Mononuclear cell (primary cell): Measurements from ENCODE around the gene FBXL16. TPM values are rescaled to one million over a fixed set of nuclear protein-coding genes. Genes with fewer than 3 reads are reported as not detected.
"Not testable (repeated sequence)": the region's sequence is repeated elsewhere in the genome, so short reads cannot be mapped to it uniquely, and the experiment has no call there.

ENCODE experiments used
- H3K27me3 ChIP-seq: 2 replicates; pipeline ENCODE4 v1.6.0; 2011; ENCODE audit warnings: low read length, control low read depth; ENCODE audit not compliant: insufficient read depth
- H3K4me1 ChIP-seq: 2 replicates; pipeline ENCODE4 v1.5.1; 2011; ENCODE audit warnings: mild to moderate bottlenecking, low read length, control low read depth; ENCODE audit not compliant: insufficient read depth
- H3K4me3 ChIP-seq: 2 replicates; pipeline ENCODE4 v1.5.1; 2011; ENCODE audit warnings: mild to moderate bottlenecking, low read length, moderate library complexity
- H3K9me3 ChIP-seq: 2 replicates; pipeline ENCODE4 v1.5.1; 2011; ENCODE audit warnings: low read depth, mild to moderate bottlenecking, control low read depth, low read length
- total RNA-seq: library from RNA; depleted of rRNA; stranded (reverse); fragments of >200 nt; gene quantifications from one replicate; pipeline ENCODE4 v1.2.3, GENCODE V29; 2012

The FBXL16 gene
- total RNA-seq = 1.7 TPM

- no peak within 1 kb of the TSS for H3K4me3 ChIP-seq
- H3K27me3 ChIP-seq = peaks cover 40% of the 10 kb centered on the region
- H3K9me3 ChIP-seq = no peaks in the 10 kb centered on the region
- no peaks in the 10 kb centered on the region for H3K4me1 ChIP-seq
Measured at GRCh38 chr16:705431-706188, at the start of gene FBXL16. FBXL16 (minus strand) TSS chr16:705801; CDS start chr16:697405, 8,396 bp downstream.

DNA sequence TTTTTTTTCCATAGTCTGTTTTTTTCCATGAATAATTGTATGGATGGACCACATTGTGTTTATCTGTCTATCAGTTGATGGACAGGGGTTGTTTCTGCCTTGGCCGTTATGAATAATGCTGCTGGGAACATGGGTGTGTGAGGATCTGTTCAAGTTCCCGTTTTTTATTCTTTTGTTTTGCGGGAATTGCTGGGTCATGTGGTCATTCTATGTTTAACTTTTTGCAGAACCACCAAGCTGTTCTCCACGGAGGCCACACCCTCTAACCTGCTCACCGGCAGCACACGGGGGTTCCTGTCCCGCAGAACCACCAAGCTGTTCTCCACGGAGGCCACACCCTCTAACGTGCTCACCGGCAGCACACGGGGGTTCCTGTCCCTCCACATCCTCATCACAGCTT is 49.1 kb upstream of the FBXL16 start:
- peaks cover 30% of the 10 kb centered on the region for H3K4me1 ChIP-seq
- no peaks in the 10 kb centered on the region for H3K27me3 ChIP-seq
- H3K4me3 ChIP-seq = no peak overlapping the region
- H3K9me3 ChIP-seq = no peaks in the 10 kb centered on the region

DNA sequence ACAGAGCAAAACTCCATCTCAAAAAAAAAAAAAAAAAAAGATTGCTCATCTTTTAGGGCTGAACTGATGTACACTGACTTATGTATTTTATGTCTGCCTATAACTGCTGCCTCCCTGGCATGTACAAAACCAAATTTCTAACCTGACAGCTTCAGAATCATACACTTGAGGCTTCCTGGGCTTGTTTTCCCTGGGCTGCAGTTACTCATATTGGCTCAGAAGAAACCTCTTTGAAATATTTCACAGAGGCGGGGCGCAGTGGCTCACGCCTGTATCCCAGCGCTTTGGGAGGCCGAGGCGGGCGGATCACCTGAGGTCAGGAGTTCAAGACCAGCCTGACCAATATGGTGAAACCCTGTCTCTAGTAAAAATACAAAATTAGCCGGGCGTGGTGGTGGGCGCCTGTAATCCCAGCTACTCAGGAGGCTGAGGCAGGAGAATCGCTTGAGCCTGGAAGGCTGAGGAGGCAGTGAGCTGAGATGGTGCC is 48.6 kb upstream of the FBXL16 start:
- not testable (repeated sequence) for H3K27me3 ChIP-seq

DNA sequence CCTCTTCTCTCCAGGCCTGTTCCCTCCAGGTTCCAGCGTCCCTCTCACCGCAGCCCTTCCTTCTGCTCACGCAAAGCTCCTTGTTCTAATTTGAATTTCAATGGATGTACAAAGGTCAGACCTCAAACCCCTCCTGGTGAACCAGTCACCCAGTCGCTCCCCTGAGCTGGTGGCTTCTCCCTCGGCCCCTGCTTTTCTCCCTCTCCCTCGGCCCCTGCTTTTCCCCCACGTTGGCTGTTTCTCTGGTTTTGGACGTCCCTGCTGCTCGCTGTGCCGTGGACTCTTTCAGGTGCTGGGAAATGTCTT is 46.4 kb upstream of the FBXL16 start:
- Histone ChIP-seq H3K4me3 (no peak overlapping the region), H3K27me3 (no peaks in the 10 kb centered on the region), H3K4me1 (peaks cover 22% of the 10 kb centered on the region), H3K9me3 (no peaks in the 10 kb centered on the region)

More for the DNA sequence above, 48.6 kb upstream of the FBXL16 start:
- not testable (repeated sequence) for H3K9me3 ChIP-seq, H3K4me3 ChIP-seq
- peaks cover 30% of the 10 kb centered on the region for H3K4me1 ChIP-seq

DNA sequence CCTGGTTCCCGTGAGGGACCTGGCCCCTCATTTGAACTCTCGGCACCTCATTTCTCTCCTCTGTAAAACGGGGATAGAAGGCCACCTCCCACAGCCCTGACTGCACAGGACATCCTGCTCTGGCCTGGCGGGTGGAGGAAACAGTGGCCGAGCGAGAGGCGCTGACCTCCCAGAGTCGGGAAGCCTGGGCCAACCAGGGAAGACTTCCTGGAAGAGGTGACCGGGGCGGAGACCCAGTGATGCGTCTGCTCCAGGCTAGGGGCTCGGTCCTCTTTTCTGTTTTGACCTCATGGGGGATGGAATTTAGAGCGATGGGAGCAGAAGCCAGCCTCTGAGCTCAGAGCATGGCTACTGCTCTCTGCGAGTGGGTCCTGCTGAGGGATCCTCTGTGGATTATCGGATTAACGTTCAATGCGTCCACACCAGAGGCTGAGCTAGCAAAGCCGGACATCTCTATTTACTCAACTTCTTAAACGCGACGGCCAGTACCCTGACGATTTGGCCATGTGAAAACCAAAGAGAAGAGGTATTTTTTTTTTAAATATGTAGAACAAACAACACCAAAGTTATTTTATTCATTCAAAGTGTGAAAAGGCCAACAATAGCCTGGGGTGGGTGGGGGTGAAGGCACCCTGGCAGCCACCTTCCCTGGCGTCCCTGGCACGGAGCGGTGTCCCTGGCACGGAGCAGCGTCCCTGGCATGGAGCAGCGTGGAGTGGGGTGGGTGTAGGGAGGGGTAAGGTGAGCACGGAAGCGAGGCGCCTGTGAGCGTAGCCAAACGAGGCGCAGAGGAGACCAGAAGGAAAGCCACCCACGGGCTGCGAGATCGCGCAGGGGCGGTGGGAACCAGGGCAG is 45.8 kb upstream of the FBXL16 start:
- Histone ChIP-seq H3K9me3 (no peaks in the 10 kb centered on the region), H3K4me3 (no peak overlapping the region), H3K4me1 (peaks cover 19% of the 10 kb centered on the region), H3K27me3 (no peaks in the 10 kb centered on the region)

GRCh38 chr16:750485-750884 is 44.9 kb upstream of the FBXL16 start:
- Histone ChIP-seq H3K27me3 (no peaks in the 10 kb centered on the region), H3K4me1 (peaks cover 17% of the 10 kb centered on the region), H3K9me3 (no peaks in the 10 kb centered on the region)

GRCh38 chr16:749010-749409 is 43.4 kb upstream of the FBXL16 start:
- Histone ChIP-seq H3K4me1 (peaks cover 2% of the 10 kb centered on the region), H3K4me3 (no peak overlapping the region), H3K9me3 (no peaks in the 10 kb centered on the region), H3K27me3 (no peaks in the 10 kb centered on the region)

More at GRCh38 chr16:750485-750884, 44.9 kb upstream of the FBXL16 start:
- no peak overlapping the region for H3K4me3 ChIP-seq

DNA sequence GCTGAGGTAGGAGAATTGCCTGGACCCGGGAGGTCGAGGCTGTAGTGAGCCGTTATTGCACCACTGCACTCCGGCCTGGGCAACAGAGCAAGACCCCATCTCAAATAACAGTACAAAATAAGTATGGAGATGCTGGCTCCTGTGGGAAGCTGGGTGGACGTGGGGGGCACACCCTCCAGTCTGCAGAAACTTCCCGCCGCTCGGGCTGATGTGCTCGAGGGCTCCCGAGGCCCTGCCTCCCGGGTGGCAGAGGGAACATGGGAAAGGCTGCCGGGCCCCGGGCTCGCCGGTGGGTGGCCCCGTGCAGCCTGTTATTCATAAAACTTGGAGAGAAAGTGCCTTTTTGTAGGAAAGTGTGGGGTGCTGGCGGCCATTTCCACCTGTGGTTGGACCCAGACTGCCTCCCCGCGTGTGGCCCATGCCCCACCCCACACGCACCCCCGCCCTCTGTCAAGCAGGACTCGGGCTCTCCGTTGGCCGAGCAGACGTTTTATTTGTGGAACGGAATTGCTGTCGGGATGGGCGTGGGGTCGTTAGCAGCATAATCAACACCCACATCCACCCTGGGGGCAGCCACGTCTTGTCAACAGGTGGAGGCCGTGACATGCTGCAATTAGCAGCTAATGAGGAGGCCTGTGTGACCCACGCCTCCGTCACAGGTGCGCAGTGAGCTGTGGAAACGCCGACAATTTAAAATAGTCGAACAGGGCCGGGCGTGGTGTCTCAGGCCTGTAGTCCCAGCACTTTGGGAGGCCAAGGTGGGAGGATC is 42.6 kb upstream of the FBXL16 start:
- H3K4me1 ChIP-seq = no peaks in the 10 kb centered on the region
- no peak overlapping the region for H3K4me3 ChIP-seq
- H3K27me3 ChIP-seq = no peaks in the 10 kb centered on the region
- no peaks in the 10 kb centered on the region for H3K9me3 ChIP-seq

DNA sequence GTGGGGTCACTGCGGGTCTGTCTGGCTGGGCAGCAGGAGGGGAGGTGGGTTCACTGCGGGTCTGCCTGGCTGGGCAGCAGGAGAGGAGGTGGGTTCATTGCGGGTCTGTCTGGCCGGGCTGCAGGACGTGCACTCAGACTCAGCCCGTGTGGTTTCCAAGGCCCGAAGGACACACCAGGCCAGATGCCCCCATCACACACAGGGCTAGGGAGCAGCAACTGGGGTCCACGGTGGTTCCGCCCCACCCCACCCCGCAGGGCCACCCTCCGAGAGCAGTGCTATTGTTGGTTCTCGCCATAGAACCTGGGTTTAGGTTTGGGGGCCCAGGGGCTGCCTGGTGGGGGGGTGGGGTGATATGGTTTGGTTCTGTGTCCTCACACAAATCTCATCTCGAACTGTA is 41.0 kb upstream of the FBXL16 start:
- no peaks in the 10 kb centered on the region for H3K4me1 ChIP-seq
- H3K9me3 ChIP-seq = no peaks in the 10 kb centered on the region

DNA sequence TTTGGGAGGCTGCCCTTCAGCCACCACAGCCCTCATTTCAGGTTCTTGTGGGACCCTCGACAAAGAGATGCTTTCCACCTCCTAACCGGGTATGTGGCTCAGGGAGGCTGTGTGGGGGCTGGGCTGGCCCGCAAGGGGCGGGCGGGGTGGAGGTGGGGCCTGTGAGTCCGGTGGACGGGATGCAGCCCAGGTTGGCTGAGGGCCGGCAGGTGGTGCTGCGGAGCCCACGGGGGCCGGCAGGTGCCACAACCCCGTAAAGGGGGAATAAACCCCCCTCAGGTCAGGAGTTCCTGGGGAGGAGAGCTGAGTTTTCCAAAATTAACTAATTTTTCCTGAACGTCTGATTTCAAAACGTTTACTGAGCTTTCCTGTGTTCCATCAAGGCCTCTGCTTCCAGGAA is 40.1 kb upstream of the FBXL16 start:
- Histone ChIP-seq H3K27me3 (no peaks in the 10 kb centered on the region), H3K4me3 (no peak overlapping the region), H3K9me3 (no peaks in the 10 kb centered on the region)

More for the DNA sequence above, 41.0 kb upstream of the FBXL16 start:
- Histone ChIP-seq H3K4me3 (no peak overlapping the region), H3K27me3 (no peaks in the 10 kb centered on the region)

GRCh38 chr16:743794-744500 is 38.3 kb upstream of the FBXL16 start:
- H3K27me3 ChIP-seq = no peaks in the 10 kb centered on the region
- H3K4me1 ChIP-seq = peaks cover 19% of the 10 kb centered on the region
- H3K4me3 ChIP-seq = no peak overlapping the region
- H3K9me3 ChIP-seq = no peaks in the 10 kb centered on the region

More for the DNA sequence above, 40.1 kb upstream of the FBXL16 start:
- peaks cover 6% of the 10 kb centered on the region for H3K4me1 ChIP-seq

GRCh38 chr16:742894-743293 is 37.3 kb upstream of the FBXL16 start:
- H3K4me3 ChIP-seq, H3K27me3 ChIP-seq, H3K9me3 ChIP-seq: not testable (repeated sequence)
- H3K4me1 ChIP-seq = peaks cover 19% of the 10 kb centered on the region

DNA sequence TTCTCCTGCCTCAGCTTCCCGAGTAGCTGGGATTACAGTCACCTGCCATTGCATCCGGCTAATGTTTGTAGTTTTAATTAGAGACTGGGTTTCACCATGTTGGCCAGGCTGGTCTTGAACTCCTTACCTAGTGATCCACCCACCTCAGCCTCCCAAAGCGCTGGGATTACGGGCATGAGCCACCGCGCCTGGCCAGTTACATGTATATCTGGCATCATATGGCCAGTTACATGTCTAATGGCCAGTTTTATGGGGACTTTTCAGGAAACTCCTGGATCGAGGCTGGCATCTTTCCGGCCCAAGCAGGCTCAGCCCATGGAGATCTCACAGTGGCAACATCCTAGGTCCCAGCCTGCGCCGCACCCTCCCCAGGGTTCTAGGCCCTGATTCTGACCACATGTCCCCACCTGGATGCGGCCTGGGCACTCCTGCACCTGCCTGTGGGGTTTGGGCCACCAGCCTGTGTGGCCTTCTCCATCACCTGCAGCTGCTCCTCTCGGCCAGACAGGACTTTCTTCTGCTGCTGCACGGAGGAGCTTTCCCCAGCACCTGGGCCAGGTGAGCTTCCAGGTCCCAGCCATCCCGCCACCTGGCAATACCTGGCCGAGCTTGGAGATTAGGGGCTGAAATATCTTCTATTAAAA is 36.5 kb upstream of the FBXL16 start:
- Histone ChIP-seq H3K4me3 (no peak overlapping the region), H3K4me1 (peaks cover 19% of the 10 kb centered on the region), H3K27me3 (no peaks in the 10 kb centered on the region), H3K9me3 (no peaks in the 10 kb centered on the region)
